HCT116 (cell line): ENCODE data around the gene METTL18. TPM values are rescaled to one million over a fixed set of nuclear protein-coding genes. Genes with fewer than 3 reads are reported as not detected.

Experiments used
- ATAC-seq: fragments of 200-7000 bp; cut with Tn5 transposase; 2 replicates; pipeline ENCODE4 v1.9.1; 2020; ENCODE audit warnings: mild to moderate bottlenecking, moderate library complexity
- BruUV-seq: library from RNA; stranded (reverse); fragments of 400-500 nt; replicated peaks from 2 replicates; lab custom pipeline; 2021; lab: Mats Ljungman, UMichigan
- CTCF ChIA-PET: fragments of 300-600 bp; sonication (Branson Sonifier 250); formaldehyde crosslinking; loops from one replicate; lab custom pipeline; 2021; ENCODE audit warnings: antibody characterized with exemption; lab: Charles Lee
- POLR2A ChIA-PET: fragments of 300-600, 350-600 bp; sonication (Branson Sonifier 250); formaldehyde crosslinking; loops from one replicate; lab custom pipeline; 2021; ENCODE audit warnings: antibody characterized with exemption; lab: Charles Lee
- RAD21 ChIA-PET, 2 experiments: fragments of 300-600 bp; sonication (Branson Sonifier 250); formaldehyde crosslinking; loops; one replicate each; lab custom pipeline; 2023; ENCODE audit warnings: low total read pairs in 2 of 2; ENCODE audit not compliant: uncharacterized antibody in 2 of 2, unreplicated experiment in 2 of 2, low non-redundant PET in 1 of 2; lab: Charles Lee
- DNase-seq: peaks from one replicate; pipeline ENCODE4 v3.0.0-alpha.2; 2010; ENCODE audit warnings: low read depth, low spot score
- H2AFZ ChIP-seq: fragments of 200-600 bp; shearing (Covaris generic), sonication (generic); 2 replicates; pipeline ENCODE4 v1.6.1; 2017; ENCODE audit warnings: low read depth, mixed run types, mixed read lengths, antibody characterized with exemption, low read length; ENCODE audit not compliant: poor library complexity, severe bottlenecking
- H3K27ac ChIP-seq: 2 replicates; pipeline ENCODE4 v1.5.1; 2012; ENCODE audit warnings: low read depth, low read length
- H3K27me3 ChIP-seq: fragments of 200-600 bp; sonication (generic); 2 replicates; pipeline ENCODE4 v1.6.1; 2016; ENCODE audit warnings: mixed run types, low read length, mixed read lengths; ENCODE audit not compliant: insufficient read depth
- H3K36me3 ChIP-seq, 2 experiments: fragments of 200-500 bp in 1 of 2; fragments of 200-600 bp in 1 of 2; sonication (Bioruptor generic) in 1 of 2; sonication (generic) in 1 of 2; 2 replicates each; pipeline versions ENCODE4 v1.5.1 to v1.6.1; 2014 to 2016; ENCODE audit warnings: low read length in 2 of 2, inconsistent platforms in 1 of 2, mixed read lengths in 1 of 2, mixed run types in 1 of 2; ENCODE audit not compliant: insufficient read depth in 2 of 2, control insufficient read depth in 1 of 2
- H3K4me1 ChIP-seq, 2 experiments: fragments of 200-600 bp in 1 of 2; sonication (generic) in 1 of 2; 2 replicates each; pipeline versions ENCODE4 v1.5.1 to v1.6.1; 2012 to 2017; ENCODE audit warnings: low read length in 2 of 2, inconsistent platforms in 1 of 2, mild to moderate bottlenecking in 1 of 2, mixed read lengths in 1 of 2, mixed run types in 1 of 2, moderate library complexity in 1 of 2; ENCODE audit not compliant: insufficient read depth in 2 of 2, control insufficient read depth in 1 of 2
- H3K4me2 ChIP-seq: fragments of 200-600 bp; sonication (generic); 2 replicates; pipeline ENCODE4 v1.6.1; 2017; ENCODE audit warnings: mixed run types, low read length, mixed read lengths
- H3K4me3 ChIP-seq, 2 experiments: fragments of 200-600 bp in 1 of 2; sonication (generic) in 1 of 2; replicated peaks in 1 of 2; 2 replicates each; pipeline ENCODE4 v1.5.1; 2011 to 2016; ENCODE audit warnings: low read length in 2 of 2, control low read depth in 1 of 2, low read depth in 1 of 2, mild to moderate bottlenecking in 1 of 2, mixed read lengths in 1 of 2, mixed run types in 1 of 2
- H3K79me2 ChIP-seq: fragments of 200-600 bp; sonication (generic); 2 replicates; pipeline ENCODE4 v1.6.1; 2017; ENCODE audit warnings: mild to moderate bottlenecking, mixed run types, low read length, moderate library complexity, mixed read lengths; ENCODE audit not compliant: insufficient read depth
- H3K9ac ChIP-seq: fragments of 200-600 bp; sonication (generic); 2 replicates; pipeline ENCODE4 v1.6.1; 2016; ENCODE audit warnings: low read length, mixed read lengths
- H3K9me2 ChIP-seq: fragments of 200-600 bp; sonication (generic), shearing (Covaris generic); 2 replicates; pipeline ENCODE4 v1.6.1; 2017; ENCODE audit warnings: mixed run types, mild to moderate bottlenecking, moderate library complexity; ENCODE audit not compliant: insufficient read depth
- H3K9me3 ChIP-seq, 2 experiments: fragments of 200-500 bp in 1 of 2; fragments of 200-600 bp in 1 of 2; sonication (Bioruptor generic) in 1 of 2; sonication (generic) in 1 of 2; 2 replicates each; pipeline ENCODE4 v1.6.1; 2014 to 2017; ENCODE audit warnings: low read length in 2 of 2, mixed read lengths in 2 of 2, inconsistent platforms in 1 of 2, low read depth in 1 of 2, mild to moderate bottlenecking in 1 of 2, mixed run types in 1 of 2, moderate library complexity in 1 of 2; ENCODE audit not compliant: control insufficient read depth in 1 of 2, insufficient read depth in 1 of 2
- H4K20me1 ChIP-seq: fragments of 200-600 bp; sonication (generic), shearing (Covaris generic); 2 replicates; pipeline ENCODE4 v1.6.1; 2017; ENCODE audit warnings: mixed run types, mild to moderate bottlenecking, moderate library complexity; ENCODE audit not compliant: insufficient read depth
- EGR1 ChIP-seq: IDR thresholded peaks from 2 replicates; pipeline ENCODE4 v1.6.1; 2012; ENCODE audit warnings: low read depth
- ELF1 ChIP-seq: IDR thresholded peaks from 2 replicates; pipeline ENCODE4 v1.6.1; 2012; ENCODE audit warnings: low read depth, borderline replicate concordance
- EZH2 ChIP-seq: fragments of 200-600 bp; sonication (generic); IDR thresholded peaks from 2 replicates; pipeline ENCODE4 v1.6.1; 2017; ENCODE audit warnings: antibody characterized with exemption, mixed run types
- EZH2phosphoT487 ChIP-seq: fragments of 200-600 bp; IDR thresholded peaks from 2 replicates; pipeline ENCODE4 v1.6.1; 2018; ENCODE audit warnings: antibody characterized with exemption, borderline replicate concordance
- FOSL1 ChIP-seq: IDR thresholded peaks from 2 replicates; pipeline ENCODE4 v1.6.1; 2012; ENCODE audit warnings: low read depth
- POLR2A ChIP-seq: IDR thresholded peaks from 2 replicates; pipeline ENCODE4 v1.7.0; 2011; ENCODE audit warnings: borderline replicate concordance; ENCODE audit not compliant: insufficient read depth, insufficient read length; ENCODE audit errors: extremely low read depth
- POLR2AphosphoS5 ChIP-seq: IDR thresholded peaks from 2 replicates; pipeline ENCODE4 v1.6.1; 2011; ENCODE audit warnings: mild to moderate bottlenecking, low read depth, low read length, moderate library complexity
- SIN3A ChIP-seq: IDR thresholded peaks from 2 replicates; pipeline ENCODE4 v1.6.1; 2012; ENCODE audit warnings: low read depth
- SRF ChIP-seq: IDR thresholded peaks from 2 replicates; pipeline ENCODE4 v1.6.1; 2012; ENCODE audit warnings: low read depth
- TCF7L2 ChIP-seq: IDR thresholded peaks from 2 replicates; pipeline ENCODE4 v1.7.0; 2011; ENCODE audit warnings: borderline replicate concordance, inconsistent platforms; ENCODE audit not compliant: insufficient read depth, insufficient read length; ENCODE audit errors: extremely low read depth
- ZFX ChIP-seq: fragments of 450-650 bp; IDR thresholded peaks from 2 replicates; pipeline ENCODE4 v1.6.1; 2017
- ZNF274 ChIP-seq: fragments of 200-500 bp; sonication (Bioruptor generic); IDR thresholded peaks from 2 replicates; pipeline ENCODE4 v1.6.1; 2014; ENCODE audit warnings: mild to moderate bottlenecking, low read depth, low read length, inconsistent platforms
- intact Hi-C: fragments of 100-400 bp; cut with micrococcal nuclease; formaldehyde crosslinking; loops from 2 replicates; pipeline ENCODE4 v1.10.0; 2022
- total RNA-seq: library from RNA; stranded (reverse); gene quantifications from one replicate; pipeline ENCODE4 v1.2.1, GENCODE V29; 2021; ENCODE audit not compliant: unreplicated experiment
- TF ChIP-seq, protein P1 (sequence below): IDR thresholded peaks from 2 replicates; pipeline ENCODE4 v1.6.1; 2012
- TF ChIP-seq, protein P2 (sequence below), 3 experiments: fragments of 200-600 bp in 1 of 3; sonication (generic) in 1 of 3; IDR thresholded peaks in 2 of 3; conservative IDR thresholded peaks in 1 of 3; 2 replicates each; pipeline ENCODE4 v1.5.1; 2012 to 2017; ENCODE audit warnings: low read depth in 2 of 3, low read length in 2 of 3, antibody characterized with exemption in 1 of 3, borderline replicate concordance in 1 of 3, control low read depth in 1 of 3, mild to moderate bottlenecking in 1 of 3, mixed read lengths in 1 of 3, mixed run types in 1 of 3, moderate library complexity in 1 of 3; ENCODE audit not compliant: insufficient read depth in 1 of 3
- TF ChIP-seq, protein P3 (sequence below): IDR thresholded peaks from 2 replicates; pipeline ENCODE4 v1.6.1; 2011; ENCODE audit warnings: mild to moderate bottlenecking, low read length, moderate library complexity; ENCODE audit not compliant: insufficient replicate concordance; ENCODE audit errors: extremely low read depth

The METTL18 gene
- total RNA-seq, 1 experiment from 2014 or later: 7.4 TPM

DNA sequence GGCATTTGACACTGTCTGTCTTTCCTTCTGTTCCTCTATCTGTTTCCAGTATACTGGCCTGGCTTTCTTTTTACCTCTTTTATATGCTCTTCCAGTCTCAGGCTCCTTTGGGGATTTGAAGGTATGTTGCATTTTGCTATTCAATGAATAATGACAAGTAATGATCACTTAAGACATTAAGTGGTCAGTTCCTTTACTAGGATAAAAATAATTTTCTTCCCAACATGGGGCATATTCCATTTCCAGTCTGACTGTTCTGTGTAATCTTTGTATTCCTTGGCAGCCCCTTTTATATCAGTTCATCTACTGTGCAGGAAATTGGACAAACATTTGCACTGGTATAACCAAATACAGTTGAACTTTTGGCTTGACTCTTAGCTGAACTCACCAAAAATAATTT, 15.6 kb downstream of the METTL18 start:
- POLR2A ChIA-PET: no interaction called here
- Histone ChIP-seq H3K4me1 (peaks cover 14 to 41% of the 10 kb centered on the region in 2 experiments), H2AFZ (peak overlapping the region; percentile 13), H3K4me3 (no peak overlapping the region), H3K36me3 (no peaks in the 10 kb centered on the region), H3K27me3 (no peaks in the 10 kb centered on the region), H3K27ac (no peak overlapping the region), H3K9ac (no peak overlapping the region), H4K20me1 (no peaks in the 10 kb centered on the region), H3K4me2 (no peak overlapping the region), H3K9me3 (no peaks in the 10 kb centered on the region), H3K9me2 (no peaks in the 10 kb centered on the region), H3K79me2 (no peaks in the 10 kb centered on the region)
- DNase-seq (no peak), ATAC-seq (no peak)
- RAD21 ChIA-PET: no interaction called here
- TF ChIP-seq POLR2A (no peak), ZNF274 (no peak)
- no TSS peak for BruUV-seq
- CTCF ChIA-PET: no interaction called here
- intact Hi-C loops: no loop called here

DNA sequence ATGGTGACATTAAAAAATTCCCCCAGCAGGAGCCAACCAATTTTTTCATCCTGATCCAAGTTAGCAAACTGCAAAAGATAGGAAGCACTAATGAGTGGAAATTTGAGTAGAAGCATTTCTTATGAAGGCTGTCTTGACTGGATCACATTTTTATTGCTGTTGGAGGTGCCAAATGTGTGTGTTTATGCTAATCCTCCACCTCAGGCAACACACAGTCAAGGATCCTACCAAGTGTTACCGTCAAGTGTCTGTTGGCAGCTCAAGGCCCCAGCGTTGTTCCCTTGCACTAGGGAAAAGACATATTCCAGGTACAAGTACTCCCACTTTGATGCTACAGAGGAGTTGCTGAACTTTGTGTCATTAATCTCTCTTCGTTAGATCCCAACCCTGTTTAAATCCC, 18.3 kb downstream of the METTL18 start:
- intact Hi-C loops: no loop called here
- Histone ChIP-seq H3K36me3 (no peaks in the 10 kb centered on the region), H3K9ac (no peak overlapping the region), H3K27ac (no peak overlapping the region), H4K20me1 (no peaks in the 10 kb centered on the region), H3K9me3 (no peaks in the 10 kb centered on the region), H2AFZ (no peak overlapping the region), H3K27me3 (no peaks in the 10 kb centered on the region), H3K4me2 (no peak overlapping the region), H3K9me2 (no peaks in the 10 kb centered on the region), H3K79me2 (no peaks in the 10 kb centered on the region), H3K4me1 (peaks cover 7 to 19% of the 10 kb centered on the region in 2 experiments), H3K4me3 (no peak overlapping the region)
- no TSS peak for BruUV-seq
- DNase-seq: no peak
- RAD21 ChIA-PET: no interaction called here
- TF ChIP-seq ZFX (no peak), TCF7L2 (no peak), EZH2 (no peak), SIN3A (no peak), FOSL1 (no peak), SRF (no peak), EZH2phosphoT487 (no peak), ELF1 (no peak), ZNF274 (no peak), EGR1 (no peak), POLR2AphosphoS5 (no peak)
- TF ChIP-seq, protein P1, sequence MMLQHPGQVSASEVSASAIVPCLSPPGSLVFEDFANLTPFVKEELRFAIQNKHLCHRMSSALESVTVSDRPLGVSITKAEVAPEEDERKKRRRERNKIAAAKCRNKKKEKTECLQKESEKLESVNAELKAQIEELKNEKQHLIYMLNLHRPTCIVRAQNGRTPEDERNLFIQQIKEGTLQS: no peak
- TF ChIP-seq, protein P2, sequence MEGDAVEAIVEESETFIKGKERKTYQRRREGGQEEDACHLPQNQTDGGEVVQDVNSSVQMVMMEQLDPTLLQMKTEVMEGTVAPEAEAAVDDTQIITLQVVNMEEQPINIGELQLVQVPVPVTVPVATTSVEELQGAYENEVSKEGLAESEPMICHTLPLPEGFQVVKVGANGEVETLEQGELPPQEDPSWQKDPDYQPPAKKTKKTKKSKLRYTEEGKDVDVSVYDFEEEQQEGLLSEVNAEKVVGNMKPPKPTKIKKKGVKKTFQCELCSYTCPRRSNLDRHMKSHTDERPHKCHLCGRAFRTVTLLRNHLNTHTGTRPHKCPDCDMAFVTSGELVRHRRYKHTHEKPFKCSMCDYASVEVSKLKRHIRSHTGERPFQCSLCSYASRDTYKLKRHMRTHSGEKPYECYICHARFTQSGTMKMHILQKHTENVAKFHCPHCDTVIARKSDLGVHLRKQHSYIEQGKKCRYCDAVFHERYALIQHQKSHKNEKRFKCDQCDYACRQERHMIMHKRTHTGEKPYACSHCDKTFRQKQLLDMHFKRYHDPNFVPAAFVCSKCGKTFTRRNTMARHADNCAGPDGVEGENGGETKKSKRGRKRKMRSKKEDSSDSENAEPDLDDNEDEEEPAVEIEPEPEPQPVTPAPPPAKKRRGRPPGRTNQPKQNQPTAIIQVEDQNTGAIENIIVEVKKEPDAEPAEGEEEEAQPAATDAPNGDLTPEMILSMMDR (IDR thresholded peaks at IDR 0.05 in 2 of 3, conservative IDR thresholded peaks at IDR 0.05 in 1 of 3; ENCODE audit: borderline replicate concordance in 1 of 3, insufficient read depth in 1 of 3, low read depth in 2 of 3, low read length in 2 of 3): no peak
- TF ChIP-seq, protein P3, sequence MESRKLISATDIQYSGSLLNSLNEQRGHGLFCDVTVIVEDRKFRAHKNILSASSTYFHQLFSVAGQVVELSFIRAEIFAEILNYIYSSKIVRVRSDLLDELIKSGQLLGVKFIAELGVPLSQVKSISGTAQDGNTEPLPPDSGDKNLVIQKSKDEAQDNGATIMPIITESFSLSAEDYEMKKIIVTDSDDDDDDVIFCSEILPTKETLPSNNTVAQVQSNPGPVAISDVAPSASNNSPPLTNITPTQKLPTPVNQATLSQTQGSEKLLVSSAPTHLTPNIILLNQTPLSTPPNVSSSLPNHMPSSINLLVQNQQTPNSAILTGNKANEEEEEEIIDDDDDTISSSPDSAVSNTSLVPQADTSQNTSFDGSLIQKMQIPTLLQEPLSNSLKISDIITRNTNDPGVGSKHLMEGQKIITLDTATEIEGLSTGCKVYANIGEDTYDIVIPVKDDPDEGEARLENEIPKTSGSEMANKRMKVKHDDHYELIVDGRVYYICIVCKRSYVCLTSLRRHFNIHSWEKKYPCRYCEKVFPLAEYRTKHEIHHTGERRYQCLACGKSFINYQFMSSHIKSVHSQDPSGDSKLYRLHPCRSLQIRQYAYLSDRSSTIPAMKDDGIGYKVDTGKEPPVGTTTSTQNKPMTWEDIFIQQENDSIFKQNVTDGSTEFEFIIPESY: no peak
- POLR2A ChIA-PET: no interaction called here
- no peak for ATAC-seq
- CTCF ChIA-PET: no interaction called here
